HG03457 (cell line): ENCODE measurements around the gene TRMT61A.
"Not testable (repeated sequence)": the region's sequence is repeated elsewhere in the genome, so short reads cannot be mapped to it uniquely, and the experiment has no call there.

Experiments
- ATAC-seq: cut with Tn5 transposase; IDR thresholded peaks from one replicate; pipeline ENCODE4 v1.9.1; 2021; ENCODE audit warnings: moderate number of reproducible peaks; ENCODE audit not compliant: unreplicated experiment

TRMT61A gene

DNA sequence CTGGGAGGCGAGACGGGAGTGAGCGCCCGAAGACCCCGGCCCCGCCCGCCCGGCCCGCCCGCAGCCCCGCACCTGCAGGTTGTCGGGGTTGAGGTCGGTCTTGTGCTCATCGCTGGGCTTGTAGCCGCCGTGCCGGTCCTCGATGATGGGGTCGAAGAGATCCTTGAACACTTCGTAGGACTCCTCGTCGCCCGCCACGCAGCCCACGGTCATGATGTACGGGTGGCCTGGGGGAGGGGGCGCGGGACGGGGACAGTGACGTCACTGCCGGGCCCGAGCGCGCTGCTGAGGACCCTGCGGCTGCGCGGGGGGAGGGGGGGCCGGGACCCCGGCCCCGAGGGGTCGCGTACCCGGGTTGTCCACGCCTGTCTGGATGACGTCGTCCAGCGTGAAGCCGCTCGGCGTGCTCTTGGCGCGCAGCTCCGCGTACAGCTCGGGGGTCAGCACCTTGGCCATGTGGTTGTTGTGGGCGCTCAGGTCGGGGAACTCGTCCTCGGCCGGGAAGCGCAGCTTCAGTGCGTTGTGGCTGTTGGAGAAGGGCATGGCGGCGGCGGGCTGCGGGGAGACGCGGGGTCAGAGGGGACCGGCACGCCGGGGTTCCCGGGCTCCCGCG is 6.9 kb upstream of the TRMT61A start:
- ATAC-seq: no peak

DNA sequence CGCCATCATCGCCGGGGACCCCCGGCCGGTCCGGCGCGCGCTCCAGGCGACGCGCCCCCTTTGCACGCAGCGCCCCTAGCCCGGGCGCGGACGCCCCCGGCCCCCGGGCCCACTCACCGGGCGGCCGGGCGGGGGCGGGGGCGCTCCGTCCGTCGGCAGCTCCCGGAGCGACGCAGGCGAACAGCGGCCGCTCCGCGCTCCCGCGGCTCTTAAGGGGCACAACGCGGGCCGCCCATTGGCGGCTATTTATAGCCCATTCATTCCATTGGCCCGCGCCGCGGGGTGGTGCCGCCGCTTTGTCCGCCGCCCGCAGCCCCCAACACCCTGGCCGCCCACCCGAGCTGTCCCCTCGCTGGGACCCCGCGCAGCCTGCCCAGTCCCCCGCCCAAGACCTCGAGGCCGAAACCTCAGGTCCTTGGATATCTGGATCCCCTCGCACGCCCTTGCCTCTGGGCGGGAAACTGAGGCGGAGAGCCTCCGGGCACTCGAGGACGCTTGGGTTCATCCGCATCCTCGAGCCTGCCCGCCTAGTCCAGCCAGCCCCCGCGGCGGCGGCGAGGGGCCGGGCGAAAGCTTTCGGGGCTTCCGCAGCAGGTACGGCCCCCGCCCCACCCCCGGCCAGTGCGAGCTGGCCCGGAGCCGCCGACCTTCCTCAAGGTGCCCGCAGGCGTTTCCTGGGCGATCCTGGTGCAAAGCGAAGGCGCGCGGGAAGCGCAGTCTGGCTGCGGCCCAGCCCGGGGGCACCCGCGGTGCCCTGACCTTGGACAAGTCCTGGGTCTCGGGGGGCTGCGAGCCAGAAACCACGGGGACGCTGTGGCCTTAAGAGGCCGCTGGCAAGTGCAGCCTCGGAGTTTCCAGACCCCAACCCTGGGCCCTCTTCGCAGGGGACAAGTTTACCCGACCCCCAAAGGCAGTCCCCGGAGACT is 6.1 kb upstream of the TRMT61A start, which contains the start of gene CKB:
Gene CKB (minus strand): TSS at position 182 of the 926 bp plus-strand sequence. CDS start 337 bp downstream, outside the sequence.
- no peak for ATAC-seq

DNA sequence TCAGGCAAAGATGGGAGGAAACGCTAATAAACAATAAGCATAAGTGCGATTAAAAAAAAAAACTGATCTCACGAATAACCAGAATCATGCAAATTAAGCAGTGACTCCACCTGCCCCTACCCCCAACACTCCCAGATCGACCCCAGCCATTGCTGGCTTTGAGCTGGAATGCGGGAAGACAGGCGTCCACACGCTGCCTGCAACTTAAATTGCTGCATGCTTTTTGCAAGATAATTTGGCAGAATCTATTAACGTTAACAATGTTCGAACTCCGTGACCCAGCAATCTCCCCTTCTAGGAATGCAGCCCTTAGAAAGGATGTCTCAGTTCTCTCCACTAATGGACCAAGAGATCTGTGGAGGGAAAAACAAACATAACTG is 5.4 kb upstream of the TRMT61A start:
- no peak for ATAC-seq

DNA sequence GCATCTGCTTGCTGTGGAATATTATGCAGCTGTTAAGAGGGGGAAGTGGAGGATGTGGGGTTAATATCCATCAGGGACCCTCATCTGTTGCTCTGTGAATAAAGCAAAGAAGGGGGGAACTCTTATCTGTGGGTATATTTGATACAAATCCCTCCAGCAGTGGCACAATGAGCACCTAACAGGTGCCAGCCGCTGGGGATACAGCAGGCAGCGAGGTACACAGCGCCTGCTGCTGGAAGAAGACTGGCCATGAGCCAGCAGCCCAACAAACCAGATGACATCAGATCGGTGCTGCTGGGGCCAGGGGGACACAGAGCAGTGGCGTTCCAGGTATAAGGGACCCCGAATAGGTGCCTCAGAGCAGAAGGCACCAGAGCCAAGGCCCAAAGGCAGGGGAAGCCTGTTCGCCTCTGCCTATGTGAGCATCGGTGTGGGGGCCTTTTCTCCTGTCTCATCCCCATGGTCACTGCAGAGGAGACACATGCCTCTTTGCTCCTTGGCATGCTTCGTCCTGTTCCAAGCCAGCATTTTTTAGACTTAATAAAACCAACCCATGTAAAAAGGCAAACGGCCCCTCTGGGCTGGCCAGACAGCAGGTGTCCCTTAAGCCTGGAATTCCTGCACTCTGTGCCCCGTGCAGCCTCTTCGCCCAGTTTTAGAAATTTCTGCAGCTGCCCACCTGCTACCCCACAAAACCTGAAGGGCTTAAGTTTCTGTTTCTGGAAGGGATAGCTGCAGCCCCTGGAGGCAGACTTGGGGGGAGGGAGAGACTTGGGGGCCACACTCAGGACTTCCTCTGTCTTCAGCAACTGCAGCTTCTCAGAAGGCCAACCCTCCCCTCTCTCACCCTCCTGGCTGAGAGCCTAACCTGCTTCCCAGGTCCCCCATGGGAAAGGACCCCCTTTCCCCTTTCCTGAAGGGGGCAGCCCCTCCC is 4.7 kb upstream of the TRMT61A start:
- ATAC-seq: no peak

DNA sequence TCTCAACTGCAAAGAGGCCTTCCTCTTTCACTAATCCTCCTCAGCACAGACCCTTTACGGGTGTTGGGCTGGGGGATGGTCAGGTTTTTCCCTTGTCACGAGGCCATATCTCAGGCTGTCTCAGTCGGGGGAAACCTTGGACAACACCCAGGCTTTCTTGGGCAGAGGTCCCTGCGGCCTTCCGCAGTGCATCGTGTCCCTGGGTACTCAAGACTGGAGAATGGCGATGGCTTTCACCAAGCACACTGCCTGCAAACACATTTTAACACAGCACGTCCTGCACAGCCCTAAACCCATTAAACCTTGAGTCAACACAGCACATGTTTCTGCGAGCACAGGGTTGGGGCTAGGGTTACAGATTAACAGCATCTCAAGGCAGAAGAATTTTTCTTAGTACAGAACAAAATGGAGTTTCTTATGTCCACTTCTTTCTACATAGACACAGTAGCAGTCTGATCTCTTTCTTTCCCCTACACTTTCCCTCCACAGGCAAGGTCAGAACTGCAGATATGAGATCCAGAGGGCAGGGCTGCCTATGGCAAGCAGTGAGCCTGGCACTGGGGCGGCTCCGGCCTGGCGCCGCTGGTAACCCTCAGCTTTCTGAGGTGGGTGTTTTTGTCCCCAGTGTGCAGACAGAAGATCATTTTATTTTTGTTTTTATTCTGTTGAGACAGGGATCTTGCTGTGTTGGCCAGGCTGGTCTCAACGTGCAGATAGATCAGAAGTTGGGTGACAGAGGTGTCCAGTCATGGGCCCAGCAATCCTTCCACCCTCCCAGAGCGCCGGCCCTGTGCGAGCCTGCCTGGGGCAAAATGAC is 3.4 kb upstream of the TRMT61A start:
- not testable (repeated sequence) for ATAC-seq

DNA sequence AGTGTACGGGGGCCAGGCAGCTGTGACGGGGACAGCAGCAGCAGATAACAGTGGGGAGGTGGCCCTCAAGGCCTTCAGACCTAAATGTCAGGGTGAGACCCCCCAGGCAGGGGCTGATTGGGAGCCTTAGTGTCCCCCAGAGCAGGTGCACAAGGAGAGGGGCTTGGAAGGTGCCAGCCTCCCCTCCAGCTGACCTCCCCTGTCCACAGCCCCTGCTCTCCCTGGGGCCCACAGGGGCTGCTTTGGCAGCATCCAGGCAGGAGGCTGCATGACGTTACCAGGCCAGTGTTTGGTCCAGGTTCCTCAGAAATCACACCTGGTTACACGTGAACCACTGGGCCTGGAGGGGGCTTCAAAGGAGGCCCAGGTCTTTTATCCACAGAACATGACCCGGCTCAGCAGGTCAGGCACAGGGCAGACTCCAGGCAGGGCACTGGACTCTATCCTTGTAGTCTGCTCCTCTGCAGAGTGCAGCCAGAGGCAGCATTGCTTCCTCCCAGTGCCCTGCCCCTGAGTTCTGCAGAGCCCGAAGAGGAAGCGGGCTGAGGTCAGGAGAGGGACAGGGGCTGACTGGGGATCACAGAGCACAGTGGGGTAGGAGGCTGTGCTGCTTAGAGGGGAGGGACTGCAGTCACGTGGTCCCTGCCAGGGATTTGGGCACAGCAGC is 2.6 kb upstream of the TRMT61A start:
- no peak for ATAC-seq

DNA sequence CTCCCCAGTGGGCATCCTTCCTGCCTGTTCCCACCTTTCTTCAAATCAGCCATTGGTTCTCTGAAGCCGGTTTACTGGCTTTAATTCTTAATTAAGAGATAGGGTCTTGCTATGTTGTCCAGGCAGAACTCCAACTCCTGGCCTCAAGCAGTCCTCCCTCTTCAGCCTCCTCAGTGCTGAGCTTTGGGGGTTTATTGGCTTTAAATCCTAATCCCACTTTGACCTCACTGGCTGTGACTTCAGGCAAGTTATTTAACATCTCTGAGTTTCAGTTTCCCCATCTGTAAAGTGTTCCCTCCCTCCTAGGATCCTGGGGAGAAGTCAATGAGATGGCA is 2.1 kb upstream of the TRMT61A start:
- ATAC-seq: no peak

DNA sequence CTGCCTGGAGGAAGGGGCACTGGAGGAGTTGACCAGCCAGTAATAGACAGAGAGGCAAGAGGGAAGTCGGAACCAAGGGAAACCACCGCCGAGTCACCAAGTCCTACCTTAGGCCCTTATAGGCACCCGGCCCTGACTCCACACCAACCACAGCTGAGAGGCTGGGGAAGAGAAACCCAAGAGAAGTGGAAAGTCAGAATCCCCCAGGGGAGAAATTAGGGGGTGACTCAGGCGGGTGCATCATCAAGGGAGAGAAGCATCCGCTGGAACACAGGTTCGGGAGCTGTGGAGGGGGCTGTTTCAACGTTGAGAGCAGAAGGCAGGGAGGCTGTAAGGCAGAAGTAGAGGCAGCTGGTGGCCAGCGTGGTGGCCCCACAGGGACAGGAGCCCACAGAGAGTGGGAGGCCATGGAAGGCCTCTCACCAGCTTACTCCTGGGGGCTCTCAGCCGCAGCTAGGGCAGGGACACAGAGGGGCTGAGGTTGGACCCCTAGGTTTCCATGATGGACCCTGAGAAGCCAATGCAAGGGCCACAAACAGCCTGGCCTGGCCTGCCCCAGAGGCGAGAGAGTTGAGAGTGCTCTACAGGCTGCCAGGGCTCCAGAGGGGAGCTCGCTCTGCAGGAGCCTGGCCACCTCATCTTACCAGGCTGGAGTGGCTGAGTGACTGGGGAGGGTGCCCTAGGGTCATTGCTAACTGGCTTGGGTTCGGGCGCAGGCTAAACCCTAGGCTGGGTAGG is 1.4 kb upstream of the TRMT61A start:
- no peak for ATAC-seq

DNA sequence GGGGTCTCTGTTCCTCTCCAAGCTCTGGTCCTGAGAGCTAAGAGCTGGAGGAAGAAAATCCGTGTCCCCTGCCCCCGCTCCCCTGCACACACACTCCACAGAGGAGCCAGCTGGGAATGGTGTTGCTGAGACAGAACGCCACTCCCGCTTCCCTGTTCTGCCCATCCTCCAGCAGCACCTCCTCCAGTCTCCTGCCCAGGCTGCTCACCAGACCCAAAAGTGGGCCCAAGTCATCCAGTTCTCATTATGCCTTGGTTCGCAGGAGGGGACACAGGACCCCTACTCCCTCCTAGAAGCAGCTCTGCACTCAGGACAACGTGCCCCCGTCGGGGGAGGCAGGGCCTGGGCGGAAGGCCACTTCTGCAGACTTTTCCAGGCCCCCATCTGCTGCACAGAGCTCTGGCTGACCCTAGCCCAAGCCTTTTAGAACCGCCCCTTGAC is 830 bp upstream of the TRMT61A start:
- no peak for ATAC-seq

DNA sequence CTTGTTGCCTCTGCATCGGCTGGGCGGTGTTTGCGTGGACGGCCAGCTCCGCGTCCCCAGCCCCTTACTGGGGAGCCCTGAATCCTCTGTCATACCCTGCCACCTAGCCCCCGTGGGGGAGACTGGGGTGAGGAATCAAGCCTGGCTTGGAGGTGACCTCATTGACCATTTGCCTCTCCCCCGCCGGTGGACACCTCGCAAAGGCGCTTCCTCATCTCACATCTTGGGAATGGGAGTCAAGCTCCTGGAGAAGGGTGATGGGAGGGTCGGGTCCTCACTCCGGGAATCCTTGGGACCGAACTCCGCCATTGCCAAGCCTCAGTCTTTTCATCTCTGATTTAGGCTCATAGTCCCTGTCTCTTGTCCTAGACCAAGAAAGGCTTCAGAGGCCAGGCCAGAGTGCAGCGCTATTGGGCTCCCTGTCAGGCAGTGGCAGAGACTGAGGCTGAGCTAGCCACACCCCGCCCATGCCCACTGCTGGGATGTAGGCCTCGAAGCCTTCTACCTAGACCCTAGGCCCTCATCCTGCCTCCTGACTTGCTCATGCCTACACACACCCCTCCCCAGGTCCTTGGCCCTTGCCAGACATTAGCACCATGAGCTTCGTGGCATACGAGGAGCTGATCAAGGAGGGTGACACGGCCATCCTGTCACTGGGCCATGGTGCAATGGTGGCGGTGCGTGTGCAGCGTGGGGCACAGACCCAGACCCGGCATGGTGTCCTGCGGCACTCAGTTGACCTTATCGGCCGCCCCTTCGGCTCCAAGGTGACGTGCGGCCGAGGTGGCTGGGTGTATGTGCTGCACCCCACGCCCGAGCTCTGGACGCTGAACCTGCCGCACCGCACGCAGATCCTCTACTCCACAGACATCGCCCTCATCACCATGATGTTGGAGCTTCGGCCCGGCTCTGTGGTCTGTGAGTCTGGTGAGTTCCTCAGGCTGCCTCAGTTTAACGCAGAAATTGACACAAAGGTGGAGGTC is 678 bp downstream of the TRMT61A start:
- ATAC-seq: no peak

DNA sequence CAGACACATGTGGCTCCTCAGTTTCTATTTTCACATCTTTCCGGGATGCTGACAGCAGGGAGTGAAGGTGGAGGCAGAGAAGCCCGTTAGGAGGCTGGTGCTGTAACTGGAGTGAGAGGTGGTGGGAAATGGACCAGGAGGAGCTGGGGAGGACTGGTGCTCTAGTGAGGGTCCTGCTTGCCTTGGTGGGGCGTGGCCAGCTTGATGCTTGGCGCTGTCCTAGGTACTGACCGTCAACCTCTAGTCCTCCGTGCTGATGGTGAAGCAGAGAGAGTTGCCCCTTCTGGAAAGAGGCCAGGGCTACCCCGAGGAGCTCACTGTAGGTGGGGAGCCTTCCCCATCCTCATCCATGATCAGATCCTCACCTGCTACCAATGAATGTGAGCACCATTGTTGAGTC is 1.4 kb downstream of the TRMT61A start:
- no peak for ATAC-seq

DNA sequence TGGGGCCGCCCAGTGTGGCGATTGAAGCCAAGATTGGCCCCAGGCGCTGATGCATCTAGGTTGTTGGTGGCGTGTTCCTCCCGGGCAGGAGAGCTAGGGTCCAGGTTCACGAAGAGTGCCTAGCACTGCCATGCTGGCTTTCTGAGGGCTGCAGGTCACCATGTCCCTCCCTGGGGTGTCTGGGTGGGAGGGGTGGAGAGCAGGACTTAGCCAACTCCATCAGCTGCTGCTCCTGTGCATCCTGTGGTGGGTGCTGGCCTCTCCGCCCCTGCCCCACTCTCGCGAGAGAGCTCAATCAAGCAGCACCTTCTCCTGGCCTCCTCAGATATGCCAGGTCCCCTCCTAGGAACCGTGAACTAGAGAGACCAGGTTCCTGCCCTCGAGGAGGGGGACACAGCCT is 1.8 kb downstream of the TRMT61A start:
- ATAC-seq: no peak

DNA sequence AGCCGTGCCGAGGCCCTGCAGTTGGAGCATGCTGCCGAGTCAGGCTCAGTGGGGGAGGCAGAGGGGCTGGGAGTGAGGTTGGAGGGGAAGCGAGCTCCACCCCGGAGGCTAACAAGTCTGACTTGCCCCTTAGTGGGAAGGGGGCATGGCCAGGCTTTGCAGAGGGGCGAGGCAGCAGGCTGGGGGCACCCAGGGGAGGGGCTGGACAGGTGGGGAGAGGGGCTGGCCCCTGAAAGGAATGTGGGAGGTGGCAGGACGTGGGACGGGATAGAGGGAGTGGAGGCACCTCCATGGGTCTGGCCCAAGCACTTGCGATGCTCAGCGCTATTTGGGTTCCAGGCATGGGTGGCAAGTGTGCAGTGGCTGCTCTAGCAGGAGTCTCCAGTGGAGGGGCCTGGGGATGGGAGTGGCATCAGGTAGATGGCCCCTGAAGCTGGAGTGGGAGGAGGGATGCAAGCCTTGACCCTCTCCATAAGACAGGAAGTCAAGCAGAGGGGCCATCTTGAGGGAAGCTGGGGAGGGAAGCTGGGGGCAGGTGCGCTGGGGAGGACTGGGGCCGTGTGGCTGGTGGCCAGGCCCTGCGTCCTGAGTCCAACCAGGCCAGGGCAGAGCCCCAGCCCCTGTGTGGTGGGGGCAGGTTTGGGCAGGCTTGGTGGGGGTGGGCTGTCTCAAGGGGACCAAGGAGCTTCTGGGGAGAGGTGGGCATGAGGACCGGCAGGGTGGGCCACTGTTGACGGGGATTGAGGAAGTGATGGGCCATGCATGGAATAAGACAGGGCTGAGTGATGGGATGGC is 2.6 kb downstream of the TRMT61A start:
- no peak for ATAC-seq

DNA sequence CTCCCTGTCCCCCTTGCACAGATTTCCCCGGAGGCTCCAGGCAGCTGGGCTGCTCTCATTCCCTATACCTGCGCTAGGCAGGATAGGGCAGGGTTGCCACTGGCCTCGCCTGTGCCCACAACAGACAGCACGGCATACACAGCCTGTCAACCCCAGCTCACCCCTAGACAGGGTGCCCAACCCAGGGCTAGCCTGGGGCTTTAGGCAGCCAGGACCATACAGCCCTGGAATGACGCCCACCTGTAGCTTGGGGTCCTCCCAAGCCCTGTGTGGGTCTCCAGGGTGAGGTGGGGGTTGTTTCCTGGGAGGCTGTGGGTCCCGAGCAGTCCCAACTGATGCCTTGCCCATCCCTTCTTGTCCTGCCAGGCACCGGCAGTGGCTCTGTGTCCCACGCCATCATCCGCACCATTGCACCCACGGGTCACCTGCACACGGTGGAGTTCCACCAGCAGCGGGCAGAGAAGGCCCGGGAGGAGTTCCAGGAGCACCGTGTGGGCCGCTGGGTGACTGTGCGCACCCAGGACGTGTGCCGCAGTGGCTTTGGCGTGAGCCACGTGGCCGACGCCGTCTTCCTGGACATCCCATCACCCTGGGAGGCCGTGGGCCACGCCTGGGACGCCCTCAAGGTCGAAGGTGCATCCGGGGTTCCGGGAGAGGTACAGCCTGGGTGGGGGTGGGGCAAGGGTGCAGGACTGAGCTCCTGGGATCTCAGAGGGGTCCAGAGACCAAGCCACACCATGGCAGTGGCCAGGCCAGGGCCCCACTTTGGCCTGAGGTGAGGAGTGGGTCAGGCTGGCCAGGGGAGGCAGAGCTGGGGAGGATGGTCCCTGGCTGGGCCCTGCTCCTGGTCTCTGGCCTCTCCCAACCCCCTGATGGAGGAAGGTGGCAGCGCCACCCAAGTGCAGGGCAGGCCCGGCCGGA is 3.5 kb downstream of the TRMT61A start:
- ATAC-seq: no peak

DNA sequence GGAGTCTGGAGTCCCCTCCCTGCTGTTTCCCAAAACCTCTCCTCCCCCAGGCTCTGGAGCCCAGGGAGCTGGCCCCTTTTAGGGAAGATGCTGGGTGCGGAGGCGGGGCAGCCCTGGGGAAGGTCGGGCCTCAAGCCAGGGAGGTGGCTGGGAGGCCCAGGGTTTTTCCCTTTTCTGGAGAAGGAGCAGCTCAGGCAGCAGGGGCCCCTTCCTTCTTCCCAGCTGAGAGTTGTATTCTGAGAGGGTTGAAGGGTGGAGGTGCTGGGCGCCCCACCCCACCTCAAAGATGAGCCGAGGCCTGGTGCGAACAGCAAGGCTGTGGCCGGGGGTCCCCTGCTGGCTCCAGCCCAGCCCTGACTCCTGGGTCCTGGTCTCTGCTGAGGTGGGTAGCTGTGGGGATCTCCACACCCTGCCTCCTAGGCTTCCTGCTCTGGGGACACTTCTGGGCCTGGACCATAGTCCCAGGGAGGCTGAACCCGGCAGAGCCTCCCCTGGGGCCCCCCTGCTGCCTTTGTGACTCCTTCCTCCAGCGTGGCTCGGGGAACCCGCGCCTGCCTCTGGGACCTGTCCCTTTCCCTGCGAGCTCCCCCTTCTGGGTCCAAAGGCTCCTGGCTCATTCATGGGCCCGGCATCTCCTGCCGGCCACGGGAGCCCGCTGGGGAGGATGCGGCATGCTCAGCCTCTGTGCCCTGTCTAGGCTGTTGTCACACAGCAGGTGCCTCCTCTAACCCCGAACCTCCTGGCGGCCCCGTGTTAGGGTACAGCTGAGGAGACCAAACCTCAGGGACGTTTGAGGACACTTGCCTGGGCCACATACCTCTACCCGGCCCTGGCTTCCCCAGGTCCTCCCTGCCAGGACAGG is 4.4 kb downstream of the TRMT61A start:
- no peak for ATAC-seq
